ENCODE results near the gene ZNF253.
"Not testable (repeated sequence)": the region's sequence is repeated elsewhere in the genome, so short reads cannot be mapped to it uniquely, and the experiment has no call there.

ZNF253 gene

GRCh38 chr19:19865750-19866610, at the start of gene ZNF253:
Gene ZNF253, plus strand, starts transcription at chr19:19865882. Its CDS starts 115 bp downstream, at chr19:19865997.
- DNase-seq, result peak; percentile 82

GRCh38 chr19:19816679-19817078, 49.0 kb upstream of the ZNF253 start:
- no peak for DNase-seq

- no peak for DNase-seq
Observed at GRCh38 chr19:19817357-19817756, 48.3 kb upstream of the ZNF253 start.

GRCh38 chr19:19820774-19821320, 44.8 kb upstream of the ZNF253 start:
- no peak for DNase-seq

GRCh38 chr19:19821366-19821951, 44.2 kb upstream of the ZNF253 start, which contains the start of gene ZNF506:
Gene ZNF506, minus strand, starts transcription at chr19:19821750. Its CDS starts 147 bp downstream, at chr19:19821603.
- DNase-seq, result peak; percentile 93

GRCh38 chr19:19821976-19822375, 43.7 kb upstream of the ZNF253 start:
- not testable (repeated sequence) for DNase-seq

- DNase-seq, result no peak
Observed at GRCh38 chr19:19823916-19824315, 41.8 kb upstream of the ZNF253 start.

GRCh38 chr19:19826875-19827274, 38.8 kb upstream of the ZNF253 start:
- DNase-seq, result no peak

GRCh38 chr19:19835560-19836038, 30.1 kb upstream of the ZNF253 start:
- DNase-seq, result no peak

- no peak for DNase-seq
Observed at GRCh38 chr19:19847781-19848180, 17.9 kb upstream of the ZNF253 start.

GRCh38 chr19:19849056-19849455, 16.6 kb upstream of the ZNF253 start:
- DNase-seq, result no peak

- not testable (repeated sequence) for DNase-seq
Observed at GRCh38 chr19:19851740-19852139, 13.9 kb upstream of the ZNF253 start.

GRCh38 chr19:19858751-19859150, 6.9 kb upstream of the ZNF253 start:
- no peak for DNase-seq

- DNase-seq, result no peak
Observed at GRCh38 chr19:19860756-19861390, 4.8 kb upstream of the ZNF253 start.

GRCh38 chr19:19866611-19867248, 1.0 kb downstream of the ZNF253 start:
- DNase-seq, result no peak

GRCh38 chr19:19870086-19870485, 4.4 kb downstream of the ZNF253 start:
- not testable (repeated sequence) for DNase-seq

GRCh38 chr19:19871932-19872331, 6.2 kb downstream of the ZNF253 start:
- DNase-seq, result no peak

- DNase-seq, result no peak
Observed at GRCh38 chr19:19873381-19873780, 7.7 kb downstream of the ZNF253 start.

- no peak for DNase-seq
Observed at GRCh38 chr19:19877724-19878123, 12.0 kb downstream of the ZNF253 start.

- no peak for DNase-seq
Observed at GRCh38 chr19:19884583-19884982, 18.9 kb downstream of the ZNF253 start.

- not testable (repeated sequence) for DNase-seq
Observed at GRCh38 chr19:19892055-19892941, 26.6 kb downstream of the ZNF253 start.

Data from NCI-H1694 (cell line).